ENCODE data around the gene C2orf74.
"Not testable (repeated sequence)": the region's sequence is repeated elsewhere in the genome, so short reads cannot be mapped to it uniquely, and the experiment has no call there.

C2orf74 gene

GRCh38 chr2:61161888-61162287 is at the start of gene C2orf74:
Gene C2orf74, plus strand, starts transcription at chr2:61162188. Its CDS starts 327 bp downstream, at chr2:61162515.
- FAIRE-seq (no peak), DNase-seq (ENCODE audit: extremely low spot score, insufficient read length, low read depth) (no peak)

GRCh38 chr2:61114147-61114546 is 47.8 kb upstream of the C2orf74 start:
- FAIRE-seq, result no peak
- DNase-seq (ENCODE audit: extremely low spot score, insufficient read length, low read depth), result no peak

- FAIRE-seq (no peak), DNase-seq (ENCODE audit: extremely low spot score, insufficient read length, low read depth) (no peak)
Observed at GRCh38 chr2:61116302-61116701, 45.7 kb upstream of the C2orf74 start.

GRCh38 chr2:61117534-61117933 is 44.5 kb upstream of the C2orf74 start:
- no peak for DNase-seq (ENCODE audit: extremely low spot score, insufficient read length, low read depth)
- FAIRE-seq, result peak; percentile 68

GRCh38 chr2:61125123-61125710 is 36.8 kb upstream of the C2orf74 start:
- no peak for DNase-seq (ENCODE audit: extremely low spot score, insufficient read length, low read depth)
- FAIRE-seq, result peak; percentile 67

GRCh38 chr2:61125798-61126197 is 36.2 kb upstream of the C2orf74 start:
- no peak for FAIRE-seq
- DNase-seq (ENCODE audit: extremely low spot score, insufficient read length, low read depth), result no peak

GRCh38 chr2:61128122-61128521 is 33.9 kb upstream of the C2orf74 start:
- DNase-seq (ENCODE audit: extremely low spot score, insufficient read length, low read depth); FAIRE-seq: not testable (repeated sequence)

- FAIRE-seq (no peak), DNase-seq (ENCODE audit: extremely low spot score, insufficient read length, low read depth) (no peak)
Observed at GRCh38 chr2:61134141-61134540, 27.8 kb upstream of the C2orf74 start.

- DNase-seq (ENCODE audit: extremely low spot score, insufficient read length, low read depth), result no peak
- no peak for FAIRE-seq
Observed at GRCh38 chr2:61135510-61135909, 26.5 kb upstream of the C2orf74 start.

- FAIRE-seq (no peak), DNase-seq (ENCODE audit: extremely low spot score, insufficient read length, low read depth) (no peak)
Observed at GRCh38 chr2:61138859-61139258, 23.1 kb upstream of the C2orf74 start.

GRCh38 chr2:61141151-61141550 is 20.8 kb upstream of the C2orf74 start:
- no peak for FAIRE-seq

GRCh38 chr2:61144697-61145268 is 17.2 kb upstream of the C2orf74 start:
- peak; percentile 99 for FAIRE-seq
- peak; percentile 96 for DNase-seq (ENCODE audit: extremely low spot score, insufficient read length, low read depth)

More at GRCh38 chr2:61141151-61141550, 20.8 kb upstream of the C2orf74 start:
- DNase-seq (ENCODE audit: extremely low spot score, insufficient read length, low read depth), result no peak

GRCh38 chr2:61145990-61146389 is 16.0 kb upstream of the C2orf74 start:
- FAIRE-seq (no peak), DNase-seq (ENCODE audit: extremely low spot score, insufficient read length, low read depth) (no peak)

- not testable (repeated sequence) for DNase-seq (ENCODE audit: extremely low spot score, insufficient read length, low read depth); FAIRE-seq
Observed at GRCh38 chr2:61148091-61148490, 13.9 kb upstream of the C2orf74 start.

GRCh38 chr2:61149074-61149473 is 12.9 kb upstream of the C2orf74 start:
- DNase-seq (ENCODE audit: extremely low spot score, insufficient read length, low read depth), result no peak
- FAIRE-seq, result no peak

GRCh38 chr2:61151436-61151835 is 10.6 kb upstream of the C2orf74 start:
- DNase-seq (ENCODE audit: extremely low spot score, insufficient read length, low read depth), result no peak

GRCh38 chr2:61157371-61158003 is 4.5 kb upstream of the C2orf74 start:
- FAIRE-seq (no peak), DNase-seq (ENCODE audit: extremely low spot score, insufficient read length, low read depth) (no peak)

More at GRCh38 chr2:61151436-61151835, 10.6 kb upstream of the C2orf74 start:
- FAIRE-seq, result no peak

GRCh38 chr2:61158356-61158955 is 3.5 kb upstream of the C2orf74 start:
- FAIRE-seq (no peak), DNase-seq (ENCODE audit: extremely low spot score, insufficient read length, low read depth) (no peak)

GRCh38 chr2:61162721-61163120 is 733 bp downstream of the C2orf74 start:
- DNase-seq (ENCODE audit: extremely low spot score, insufficient read length, low read depth), result no peak

GRCh38 chr2:61165082-61165481 is 3.1 kb downstream of the C2orf74 start:
- not testable (repeated sequence) for DNase-seq (ENCODE audit: extremely low spot score, insufficient read length, low read depth); FAIRE-seq

More at GRCh38 chr2:61162721-61163120, 733 bp downstream of the C2orf74 start:
- no peak for FAIRE-seq

- no peak for FAIRE-seq
- no peak for DNase-seq (ENCODE audit: extremely low spot score, insufficient read length, low read depth)
Observed at GRCh38 chr2:61165946-61166345, 4.0 kb downstream of the C2orf74 start.
